T-helper 17 cell (primary cell): ENCODE measurements around the gene EXOC2. TPM values are rescaled to one million over a fixed set of nuclear protein-coding genes. Genes with fewer than 3 reads are reported as not detected.
"Not testable (repeated sequence)": the region's sequence is repeated elsewhere in the genome, so short reads cannot be mapped to it uniquely, and the experiment has no call there.

Source experiments
- ATAC-seq: fragments of 150-1000 bp; cut with Tn5 transposase; 2 replicates; pipeline ENCODE4 v1.10.0; 2021; ENCODE audit warnings: mild to moderate bottlenecking, moderate library complexity
- DNase-seq, 3 donors: peaks; one replicate each; pipeline versions ENCODE4 v3.0.0 to v3.0.0-alpha.2; 2020 to 2021
- H3K9me3 ChIP-seq: one replicate; pipeline ENCODE4 v1.7.0; 2013; ENCODE audit warnings: low read length, mild to moderate bottlenecking; ENCODE audit not compliant: control insufficient read depth, poor library complexity, severe bottlenecking
- H3K27ac Mint-ChIP-seq: one replicate; pipeline ENCODE4 v1.8.0; 2022; ENCODE audit warnings: mild to moderate bottlenecking, moderate library complexity, mixed read lengths
- H3K27me3 Mint-ChIP-seq: one replicate; pipeline ENCODE4 v1.8.0; 2022; ENCODE audit warnings: mixed read lengths
- H3K36me3 Mint-ChIP-seq: one replicate; pipeline ENCODE4 v1.8.0; 2022; ENCODE audit warnings: low read depth, mixed read lengths
- H3K4me1 Mint-ChIP-seq: one replicate; pipeline ENCODE4 v1.8.0; 2022; ENCODE audit warnings: mild to moderate bottlenecking, mixed read lengths
- H3K4me3 Mint-ChIP-seq: one replicate; pipeline ENCODE4 v1.8.0; 2022; ENCODE audit warnings: mild to moderate bottlenecking, moderate library complexity, mixed read lengths
- total RNA-seq, 4 donors: library from RNA in 2 of 4; stranded (reverse) in 2 of 4; gene quantifications; one replicate each; pipeline ENCODE4 v1.2.3 and lab custom pipeline; 2022 to 2026

EXOC2 gene
- total RNA-seq, 2 donors from 2014 or later: 30.7 to 30.9 TPM

DNA sequence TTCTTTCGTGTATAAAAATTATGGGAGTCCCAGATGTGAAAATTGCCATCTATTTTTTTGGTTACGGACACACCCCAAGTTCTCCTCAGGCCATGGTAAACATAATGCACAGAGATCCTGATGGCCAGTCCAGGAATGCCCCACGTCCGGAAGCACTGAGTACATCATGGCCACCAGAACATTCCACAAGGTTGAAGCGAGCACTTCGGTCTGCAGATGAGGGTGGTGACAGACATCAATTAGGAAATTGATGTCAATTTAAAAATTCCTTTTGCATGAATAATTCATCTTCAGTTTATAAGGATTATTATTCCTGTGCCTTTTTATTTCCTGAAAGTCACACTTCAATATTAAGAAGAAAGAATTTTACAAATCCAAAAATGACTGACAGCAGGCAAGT, 13.2 kb upstream of the EXOC2 start:
- peaks cover 12% of the 10 kb centered on the region for H3K27me3 Mint-ChIP-seq
- H3K4me3 Mint-ChIP-seq: no peak overlapping the region
- DNase-seq (no peak), ATAC-seq (no peak)
- H3K9me3 ChIP-seq: no peaks in the 10 kb centered on the region
- H3K27ac Mint-ChIP-seq: no peak overlapping the region
- H3K4me1 Mint-ChIP-seq: peaks cover 10% of the 10 kb centered on the region
- H3K36me3 Mint-ChIP-seq: peaks cover 6% of the 10 kb centered on the region

DNA sequence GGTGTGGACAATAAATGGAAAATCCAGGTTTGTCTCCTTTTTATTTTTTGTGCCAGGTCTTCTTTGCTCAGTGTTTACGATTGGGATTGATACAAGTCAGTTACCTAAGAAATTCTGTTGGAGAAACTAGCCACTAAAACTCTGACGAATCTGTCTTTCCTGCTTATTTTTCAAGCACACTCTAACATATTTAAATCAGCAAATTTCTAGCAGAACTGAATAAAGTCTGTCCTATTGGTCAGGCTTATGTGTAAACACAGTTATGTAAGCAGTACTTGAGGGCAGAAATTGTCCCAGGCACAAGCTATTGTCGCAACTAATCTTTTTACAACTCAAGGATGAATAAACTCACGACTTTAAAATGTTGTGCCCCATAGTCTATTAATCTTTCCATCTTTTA, 12.1 kb upstream of the EXOC2 start:
- DNase-seq: no peak
- no peak for ATAC-seq
- no peak overlapping the region for H3K27ac Mint-ChIP-seq
- H3K9me3 ChIP-seq: no peaks in the 10 kb centered on the region
- H3K27me3 Mint-ChIP-seq: peaks cover 12% of the 10 kb centered on the region
- H3K4me1 Mint-ChIP-seq: peaks cover 4% of the 10 kb centered on the region
- no peak overlapping the region for H3K4me3 Mint-ChIP-seq
- H3K36me3 Mint-ChIP-seq: peaks cover 4% of the 10 kb centered on the region

DNA sequence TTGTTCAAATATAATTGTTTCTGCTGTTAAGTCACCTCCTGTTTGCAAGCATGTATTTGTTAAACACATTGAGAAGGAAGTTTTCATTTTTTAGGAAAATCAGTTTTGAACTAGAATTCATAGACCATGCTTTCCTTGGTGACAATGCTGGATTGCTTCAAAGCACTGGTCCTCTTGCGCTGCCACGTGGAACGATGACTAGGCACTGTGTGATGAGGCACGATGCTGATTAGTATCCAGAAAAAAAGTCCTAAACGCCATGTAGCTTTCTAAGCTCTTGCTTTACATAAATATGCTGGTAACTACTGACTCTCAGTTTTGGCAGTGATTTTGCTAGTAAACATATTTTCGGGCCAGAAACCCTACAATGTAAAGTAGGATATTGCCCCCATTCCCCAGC, 11.1 kb upstream of the EXOC2 start:
- Mint-ChIP-seq H3K27ac (no peak overlapping the region), H3K36me3 (peaks cover 4% of the 10 kb centered on the region), H3K4me1 (peaks cover 2% of the 10 kb centered on the region)

DNA sequence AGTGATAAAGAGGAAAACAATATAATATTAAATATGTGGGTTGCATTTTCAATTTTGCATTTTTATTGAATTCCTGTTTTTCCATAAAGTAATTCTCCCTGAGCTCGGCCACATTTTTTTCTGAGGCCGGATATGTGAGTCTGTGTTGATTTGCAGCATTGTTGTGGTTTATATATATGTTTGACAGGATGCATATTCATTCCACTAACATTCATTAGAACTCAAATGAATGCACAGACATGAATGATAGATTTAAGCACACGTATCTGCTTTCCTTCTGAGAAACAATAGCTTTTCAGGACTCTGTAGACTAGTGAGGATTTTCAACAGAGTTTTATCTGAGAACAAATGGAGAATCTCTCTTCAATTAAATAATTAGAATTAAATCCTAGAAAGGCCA, 10.6 kb upstream of the EXOC2 start:
- no peaks in the 10 kb centered on the region for H3K9me3 ChIP-seq
- ATAC-seq: no peak
- Mint-ChIP-seq H3K27ac (no peak overlapping the region), H3K27me3 (peaks cover 12% of the 10 kb centered on the region), H3K36me3 (peaks cover 4% of the 10 kb centered on the region), H3K4me1 (peaks cover 2% of the 10 kb centered on the region), H3K4me3 (no peak overlapping the region)
- DNase-seq: no peak

More for the DNA sequence above, 11.1 kb upstream of the EXOC2 start:
- Mint-ChIP-seq H3K4me3 (no peak overlapping the region), H3K27me3 (peaks cover 12% of the 10 kb centered on the region)
- no peak for DNase-seq
- no peaks in the 10 kb centered on the region for H3K9me3 ChIP-seq
- no peak for ATAC-seq

DNA sequence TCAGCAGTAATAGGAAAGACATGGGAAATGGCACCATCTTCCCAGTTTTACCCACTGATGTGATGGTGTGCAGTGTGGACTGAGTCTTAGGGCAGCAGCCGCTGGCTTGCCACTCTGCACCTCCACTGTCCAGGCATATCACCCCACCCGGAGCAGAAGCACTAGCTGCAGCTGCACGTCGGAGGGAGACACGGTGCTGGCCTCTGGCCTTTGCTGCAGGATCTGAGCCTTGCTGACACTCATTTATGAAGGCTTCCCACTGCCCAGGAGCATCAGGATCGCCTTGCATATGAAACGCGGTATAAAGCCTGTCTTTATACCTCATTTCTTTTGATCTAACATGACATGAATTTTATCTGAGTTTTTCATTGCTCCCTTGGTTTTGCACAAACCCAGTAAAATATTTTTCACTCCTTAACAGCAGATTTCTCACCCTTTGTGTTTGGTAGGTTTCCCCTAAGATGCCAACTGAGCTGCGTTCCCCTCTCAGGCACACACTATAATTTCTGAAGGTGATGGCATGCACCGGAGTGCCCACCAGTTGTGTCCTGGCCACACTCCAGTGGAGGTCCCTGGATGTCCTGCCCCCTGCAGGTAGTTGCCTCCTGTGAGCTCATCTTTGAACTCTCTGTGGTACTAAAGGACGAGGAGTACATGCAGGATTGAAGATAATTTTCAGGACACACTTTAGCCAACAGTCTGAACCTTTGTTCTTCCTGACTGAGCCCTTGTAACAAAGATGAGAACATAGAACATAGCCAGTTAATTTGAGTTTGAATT, 9.0 kb upstream of the EXOC2 start:
- Mint-ChIP-seq H3K27me3 (peaks cover 3% of the 10 kb centered on the region), H3K4me3 (no peak overlapping the region), H3K36me3 (peaks cover 1% of the 10 kb centered on the region), H3K27ac (no peak overlapping the region), H3K4me1 (peaks cover 2% of the 10 kb centered on the region)
- ATAC-seq: no peak
- no peaks in the 10 kb centered on the region for H3K9me3 ChIP-seq
- no peak for DNase-seq

DNA sequence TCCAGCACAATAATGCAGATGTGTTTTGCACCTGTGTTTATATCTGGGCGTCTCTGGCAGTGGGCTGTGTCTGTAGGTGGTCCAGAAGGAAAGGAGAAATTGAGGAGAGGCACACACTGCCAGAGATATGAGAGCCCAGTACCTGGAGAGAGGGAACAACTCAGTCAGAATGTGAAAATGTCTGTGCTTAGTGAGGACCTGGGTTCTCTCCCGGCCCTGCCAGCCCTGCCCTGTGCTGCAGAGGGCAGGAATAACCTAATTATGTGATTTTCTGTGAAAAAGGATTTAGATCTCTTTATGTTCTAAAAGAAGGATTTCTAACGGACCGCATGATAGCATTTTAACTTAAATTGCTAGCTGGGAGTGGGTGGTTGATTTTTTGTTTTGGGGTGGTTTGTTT, 8.3 kb upstream of the EXOC2 start:
- DNase-seq: no peak

DNA sequence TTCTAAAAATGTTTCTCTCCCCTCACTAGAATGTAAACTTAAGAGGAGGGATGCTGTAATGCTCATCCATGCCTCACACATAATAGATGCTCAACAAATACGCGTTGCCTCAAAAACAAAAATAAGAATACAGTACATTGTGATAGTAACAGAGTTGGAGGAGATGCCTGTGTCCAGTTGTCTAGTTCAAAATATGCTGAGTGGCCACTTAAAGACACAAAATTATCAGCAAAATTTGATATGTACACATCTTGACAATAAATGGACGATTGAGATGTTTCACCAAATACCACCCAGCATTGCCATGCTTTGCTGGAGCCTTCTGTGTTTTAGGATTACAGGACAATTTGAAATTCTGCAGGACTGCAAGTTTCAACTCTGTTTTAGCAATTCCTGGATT, 7.6 kb upstream of the EXOC2 start:
- H3K36me3 Mint-ChIP-seq: no peaks in the 10 kb centered on the region
- H3K27ac Mint-ChIP-seq: no peak overlapping the region
- H3K4me3 Mint-ChIP-seq: no peak overlapping the region
- H3K9me3 ChIP-seq: no peaks in the 10 kb centered on the region
- H3K4me1 Mint-ChIP-seq: peaks cover 9% of the 10 kb centered on the region
- H3K27me3 Mint-ChIP-seq: no peaks in the 10 kb centered on the region
- DNase-seq (no peak), ATAC-seq (no peak)

More for the DNA sequence above, 8.3 kb upstream of the EXOC2 start:
- Mint-ChIP-seq H3K4me1 (peaks cover 4% of the 10 kb centered on the region), H3K4me3 (no peak overlapping the region), H3K36me3 (no peaks in the 10 kb centered on the region), H3K27ac (no peak overlapping the region), H3K27me3 (no peaks in the 10 kb centered on the region)
- no peaks in the 10 kb centered on the region for H3K9me3 ChIP-seq
- ATAC-seq: no peak

DNA sequence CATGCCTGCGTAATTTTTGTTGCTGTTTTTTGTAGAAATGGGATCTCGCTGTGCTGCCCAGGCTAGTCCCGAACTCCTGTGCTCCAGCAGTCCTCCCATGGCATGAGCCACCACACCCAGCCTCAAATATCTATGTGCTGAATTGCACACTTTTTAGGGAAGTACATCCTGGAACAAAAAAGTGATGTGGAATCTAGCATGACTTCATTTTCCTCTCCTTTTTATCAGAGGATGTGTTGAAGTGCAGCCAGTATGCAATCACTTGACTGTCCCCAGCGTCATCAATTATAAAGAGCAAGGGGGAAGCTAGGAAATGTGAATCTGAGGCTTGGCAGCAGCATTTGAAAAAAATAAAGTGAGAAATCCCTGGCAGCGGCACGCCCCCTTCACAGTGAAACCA, 6.4 kb upstream of the EXOC2 start:
- H3K4me1 Mint-ChIP-seq: peaks cover 9% of the 10 kb centered on the region
- ATAC-seq: no peak
- no peak overlapping the region for H3K4me3 Mint-ChIP-seq
- DNase-seq: no peak
- no peaks in the 10 kb centered on the region for H3K36me3 Mint-ChIP-seq
- H3K27me3 Mint-ChIP-seq: no peaks in the 10 kb centered on the region
- no peaks in the 10 kb centered on the region for H3K9me3 ChIP-seq
- no peak overlapping the region for H3K27ac Mint-ChIP-seq

DNA sequence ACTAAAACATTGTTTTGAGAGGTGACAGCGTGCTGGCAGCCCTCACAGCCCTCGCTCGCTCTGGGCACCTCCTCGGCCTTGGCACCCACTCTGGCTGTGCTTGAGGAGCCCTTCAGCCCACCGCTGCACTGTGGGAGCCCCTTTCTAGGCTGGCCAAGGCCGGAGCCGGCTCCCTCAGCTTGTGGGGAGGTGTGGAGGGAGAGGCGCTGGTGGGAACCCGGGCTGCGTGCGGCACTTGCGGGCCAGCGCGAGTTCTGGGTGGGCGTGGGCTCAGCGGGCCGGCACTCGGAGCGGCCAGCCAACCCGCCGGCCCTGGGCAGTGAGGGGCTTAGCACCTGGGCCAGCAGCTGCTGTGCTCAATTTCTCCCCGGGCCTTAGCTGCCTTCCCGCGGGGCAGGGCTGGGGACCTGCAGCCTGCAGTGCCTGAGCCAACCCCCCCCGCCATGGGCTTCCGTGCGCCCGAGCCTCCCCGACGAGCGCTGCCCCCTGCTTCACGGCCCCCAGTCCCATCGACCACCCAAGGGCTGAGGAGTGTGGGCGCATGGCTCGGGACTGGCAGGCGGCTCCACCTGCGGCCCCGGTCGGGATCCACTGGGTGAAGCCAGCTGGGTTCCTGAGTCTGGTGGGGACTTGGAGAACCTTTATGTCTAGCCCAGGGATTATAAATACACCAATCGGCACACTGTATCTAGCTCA, 1.6 kb upstream of the EXOC2 start:
- DNase-seq, H3K27me3 Mint-ChIP-seq, H3K27ac Mint-ChIP-seq, H3K36me3 Mint-ChIP-seq, H3K9me3 ChIP-seq, H3K4me3 Mint-ChIP-seq, ATAC-seq: not testable (repeated sequence)
- H3K4me1 Mint-ChIP-seq: peaks cover 33% of the 10 kb centered on the region

DNA sequence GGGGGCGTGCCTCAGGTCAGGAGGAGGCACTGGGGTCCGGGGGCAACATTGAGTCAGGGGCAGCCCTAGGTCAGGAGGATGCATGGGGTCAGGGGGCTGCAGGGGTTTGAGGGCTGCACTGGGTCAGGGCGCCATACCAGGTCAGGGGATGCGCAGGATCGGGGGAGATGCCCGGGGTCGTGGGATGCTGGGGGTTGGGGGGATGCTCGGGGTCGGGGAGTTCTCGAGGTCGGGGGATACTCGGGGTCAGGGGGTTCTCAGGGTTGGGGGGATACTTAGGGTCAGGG, 727 bp upstream of the EXOC2 start:
- DNase-seq (no peak), ATAC-seq (no peak)
- Mint-ChIP-seq H3K4me1 (peaks cover 39% of the 10 kb centered on the region), H3K4me3 (peak overlapping the region; percentile 97), H3K36me3 (no peaks in the 10 kb centered on the region), H3K27ac (peak overlapping the region; percentile 90), H3K27me3 (no peaks in the 10 kb centered on the region)
- no peaks in the 10 kb centered on the region for H3K9me3 ChIP-seq

DNA sequence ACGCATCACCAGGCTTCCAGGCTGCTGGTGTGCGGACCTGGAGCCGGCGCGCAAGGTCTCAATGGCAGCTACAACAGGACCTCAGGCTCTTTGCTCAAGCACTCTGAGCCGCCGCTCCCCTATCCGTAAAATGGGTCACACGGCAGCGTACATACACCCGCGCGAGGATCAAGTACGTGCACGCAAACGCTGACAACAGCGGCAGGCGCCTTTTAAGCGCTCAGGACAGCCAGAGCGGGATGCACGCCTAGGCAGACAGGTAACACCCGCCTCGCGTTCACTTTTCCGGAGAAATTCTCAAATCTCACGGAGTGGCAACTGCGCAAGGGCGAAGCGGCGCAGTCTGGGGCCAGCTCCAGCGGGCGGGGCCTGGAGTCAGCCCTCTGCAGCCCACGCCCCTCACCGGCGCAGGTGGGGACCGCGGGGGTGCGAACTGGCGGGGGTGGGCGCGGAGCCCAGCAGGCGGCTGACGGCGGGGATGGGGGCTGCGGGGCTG, 535 bp downstream of the EXOC2 start:
- ATAC-seq (peak; percentile 86), DNase-seq (peak; percentile 53 to 72 (median 70))
- H3K4me3 Mint-ChIP-seq: peak overlapping the region; percentile 97
- H3K27ac Mint-ChIP-seq: peak overlapping the region; percentile 90
- no peaks in the 10 kb centered on the region for H3K9me3 ChIP-seq
- H3K36me3 Mint-ChIP-seq: no peaks in the 10 kb centered on the region
- H3K4me1 Mint-ChIP-seq: peaks cover 39% of the 10 kb centered on the region
- no peaks in the 10 kb centered on the region for H3K27me3 Mint-ChIP-seq

DNA sequence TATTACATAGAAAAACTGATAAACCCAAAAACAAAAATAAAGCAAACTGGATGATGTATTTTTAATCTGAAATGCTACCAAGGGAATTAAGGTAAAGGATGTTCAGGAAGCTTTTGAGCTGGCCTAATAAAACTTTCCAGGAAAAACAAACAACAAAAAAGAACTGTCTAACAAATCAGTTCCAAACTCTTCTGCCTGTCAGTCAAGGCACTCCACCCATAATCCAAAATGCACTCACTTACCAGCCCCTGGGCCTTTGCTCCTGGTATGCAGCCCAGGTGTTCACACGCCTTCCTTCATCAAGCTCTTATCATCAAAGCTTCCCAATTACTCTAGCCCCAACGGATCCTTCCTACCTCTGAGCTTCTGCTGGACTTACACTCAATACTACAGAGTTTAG, 3.7 kb downstream of the EXOC2 start:
- no peak for ATAC-seq
- no peak overlapping the region for H3K27ac Mint-ChIP-seq
- H3K4me1 Mint-ChIP-seq: peaks cover 41% of the 10 kb centered on the region
- no peaks in the 10 kb centered on the region for H3K27me3 Mint-ChIP-seq
- no peak for DNase-seq
- H3K9me3 ChIP-seq: no peaks in the 10 kb centered on the region
- no peaks in the 10 kb centered on the region for H3K36me3 Mint-ChIP-seq
- H3K4me3 Mint-ChIP-seq: no peak overlapping the region

DNA sequence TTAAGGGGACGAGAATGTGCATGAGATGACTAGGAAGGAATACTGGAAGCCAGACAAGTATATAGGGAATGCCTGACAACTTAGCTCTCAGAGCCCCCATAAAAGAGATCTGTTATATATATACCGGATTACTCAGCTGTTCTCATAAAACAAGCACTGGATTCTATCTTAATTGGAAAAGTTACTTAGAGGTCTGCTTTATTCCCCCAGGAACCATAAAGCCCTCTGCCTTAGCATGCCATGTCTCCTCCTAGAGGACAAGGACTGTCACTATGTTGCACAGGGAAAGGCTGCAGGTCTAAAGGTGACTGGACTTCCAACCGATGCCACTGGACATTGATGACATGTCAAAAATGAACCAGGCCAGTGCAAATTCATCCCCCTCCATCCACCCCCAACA, 6.4 kb downstream of the EXOC2 start:
- Mint-ChIP-seq H3K4me1 (peaks cover 41% of the 10 kb centered on the region), H3K4me3 (no peak overlapping the region), H3K27me3 (no peaks in the 10 kb centered on the region), H3K27ac (no peak overlapping the region), H3K36me3 (no peaks in the 10 kb centered on the region)
- DNase-seq: no peak
- no peak for ATAC-seq
- H3K9me3 ChIP-seq: no peaks in the 10 kb centered on the region
